HEK293 (cell line): Measurements from ENCODE around the gene OSCP1.

ENCODE experiments used
- CTCF ChIA-PET: fragments of 350-600 bp; formaldehyde crosslinking; extraction: SDS; loops from one replicate; lab custom pipeline; 2021; ENCODE audit warnings: antibody characterized with exemption; lab: Yijun Ruan, JAX
- POLR2A ChIA-PET: fragments of 300-600 bp; formaldehyde crosslinking; extraction: SDS; loops from one replicate; lab custom pipeline; 2020; ENCODE audit warnings: antibody characterized with exemption, inconsistent platforms; lab: Yijun Ruan, JAX
- H3K27ac ChIP-seq: fragments of 200-500 bp; sonication (Bioruptor generic); 2 replicates; pipeline ENCODE4 v1.5.1; 2014; ENCODE audit warnings: low read depth, low read length, control low read depth, inconsistent platforms; ENCODE audit errors: extremely low read depth
- H3K36me3 ChIP-seq, 2 experiments: fragments of 200-500 bp in 1 of 2; sonication (Bioruptor generic) in 1 of 2; 1 replicate in 1 of 2; 2 replicates in 1 of 2; pipeline ENCODE4 v1.5.1; 2014 to 2017; ENCODE audit warnings: inconsistent platforms in 2 of 2, low read length in 2 of 2; ENCODE audit not compliant: control insufficient read depth in 2 of 2, insufficient read depth in 1 of 2
- H3K4me1 ChIP-seq: fragments of 200-500 bp; sonication (Bioruptor generic); 2 replicates; pipeline ENCODE4 v1.5.1; 2014; ENCODE audit warnings: mild to moderate bottlenecking, low read length, inconsistent platforms; ENCODE audit not compliant: control insufficient read depth, insufficient read depth
- H3K4me3 ChIP-seq: 2 replicates; pipeline ENCODE4 v1.5.1; 2011; ENCODE audit warnings: low read depth, mild to moderate bottlenecking, control low read depth, low read length, moderate library complexity
- H3K9me3 ChIP-seq: fragments of 200-500 bp; sonication (Bioruptor generic); 2 replicates; pipeline ENCODE4 v1.5.1; 2014; ENCODE audit warnings: low read depth, low read length, inconsistent platforms; ENCODE audit not compliant: control insufficient read depth, insufficient read depth
- GFI1B ChIP-seq: fragments of 450-650 bp; formaldehyde crosslinking; IDR thresholded peaks from 2 replicates; pipeline ENCODE4 v1.5.1; 2016; ENCODE audit warnings: missing biosample characterization, missing genetic modification characterization
- OSR2 ChIP-seq: fragments of 450-650 bp; formaldehyde crosslinking; IDR thresholded peaks from 2 replicates; pipeline ENCODE4 v1.5.1; 2016; ENCODE audit warnings: missing biosample characterization, missing genetic modification characterization
- RBAK ChIP-seq: fragments of 450-650 bp; formaldehyde crosslinking; IDR thresholded peaks from 2 replicates; pipeline ENCODE4 v1.5.1; 2016; ENCODE audit warnings: missing biosample characterization, missing genetic modification characterization
- REST ChIP-seq: fragments of 450-650 bp; formaldehyde crosslinking; IDR thresholded peaks from 2 replicates; pipeline ENCODE4 v1.5.1; 2016; ENCODE audit warnings: missing biosample characterization, missing genetic modification characterization
- TRIM28 ChIP-seq: IDR thresholded peaks from 2 replicates; pipeline ENCODE4 v1.6.1; 2011; ENCODE audit warnings: low read length, control low read depth, borderline replicate concordance
- WT1 ChIP-seq: fragments of 450-650 bp; formaldehyde crosslinking; IDR thresholded peaks from 2 replicates; pipeline ENCODE4 v1.5.1; 2016; ENCODE audit warnings: missing biosample characterization, missing genetic modification characterization
- ZBTB20 ChIP-seq: fragments of 450-650 bp; formaldehyde crosslinking; IDR thresholded peaks from 2 replicates; pipeline ENCODE4 v1.5.1; 2016; ENCODE audit warnings: missing biosample characterization, missing genetic modification characterization
- ZBTB48 ChIP-seq: fragments of 450-650 bp; formaldehyde crosslinking; IDR thresholded peaks from 2 replicates; pipeline ENCODE4 v1.5.1; 2016; ENCODE audit warnings: missing biosample characterization, missing genetic modification characterization
- ZFHX2 ChIP-seq: fragments of 450-650 bp; formaldehyde crosslinking; conservative IDR thresholded peaks from 2 replicates; pipeline ENCODE4 v1.5.1; 2016; ENCODE audit warnings: missing biosample characterization, missing genetic modification characterization
- ZNF157 ChIP-seq: fragments of 450-650 bp; formaldehyde crosslinking; IDR thresholded peaks from 2 replicates; pipeline ENCODE4 v1.5.1; 2016; ENCODE audit warnings: missing biosample characterization, missing genetic modification characterization
- ZNF175 ChIP-seq: fragments of 450-650 bp; formaldehyde crosslinking; IDR thresholded peaks from 2 replicates; pipeline ENCODE4 v1.5.1; 2016; ENCODE audit warnings: missing biosample characterization, missing genetic modification characterization
- ZNF19 ChIP-seq: fragments of 450-650 bp; formaldehyde crosslinking; IDR thresholded peaks from 2 replicates; pipeline ENCODE4; 2016; ENCODE audit warnings: missing biosample characterization, missing genetic modification characterization, low read depth
- ZNF266 ChIP-seq: fragments of 450-650 bp; formaldehyde crosslinking; IDR thresholded peaks from 2 replicates; pipeline ENCODE4 v1.5.1; 2016; ENCODE audit warnings: missing biosample characterization, missing genetic modification characterization, low read depth
- ZNF354C ChIP-seq: fragments of 450-650 bp; formaldehyde crosslinking; IDR thresholded peaks from 2 replicates; pipeline ENCODE4 v1.5.1; 2016; ENCODE audit warnings: missing biosample characterization, missing genetic modification characterization, low read depth, borderline replicate concordance
- ZNF391 ChIP-seq: fragments of 450-650 bp; formaldehyde crosslinking; IDR thresholded peaks from 2 replicates; pipeline ENCODE4 v1.5.1; 2016; ENCODE audit warnings: low read depth, missing biosample characterization, missing genetic modification characterization, borderline replicate concordance
- ZNF426 ChIP-seq: fragments of 450-650 bp; formaldehyde crosslinking; IDR thresholded peaks from 2 replicates; pipeline ENCODE4 v1.5.1; 2017; ENCODE audit warnings: missing biosample characterization, missing genetic modification characterization, mild to moderate bottlenecking, inconsistent platforms, moderate library complexity
- ZNF521 ChIP-seq: fragments of 450-650 bp; formaldehyde crosslinking; IDR thresholded peaks from 2 replicates; pipeline ENCODE4 v1.5.1; 2017; ENCODE audit warnings: missing biosample characterization, mild to moderate bottlenecking, missing genetic modification characterization
- ZNF610 ChIP-seq: fragments of 450-650 bp; formaldehyde crosslinking; IDR thresholded peaks from 2 replicates; pipeline ENCODE4 v1.5.1; 2016; ENCODE audit warnings: missing biosample characterization, missing genetic modification characterization, borderline replicate concordance
- ZNF768 ChIP-seq: fragments of 450-650 bp; formaldehyde crosslinking; IDR thresholded peaks from 2 replicates; pipeline ENCODE4 v1.5.1; 2018; ENCODE audit warnings: missing biosample characterization, mild to moderate bottlenecking, missing genetic modification characterization
- ZNF777 ChIP-seq: fragments of 450-650 bp; formaldehyde crosslinking; IDR thresholded peaks from 2 replicates; pipeline ENCODE4 v1.5.1; 2017; ENCODE audit warnings: missing biosample characterization, missing genetic modification characterization, borderline replicate concordance

Gene OSCP1

DNA sequence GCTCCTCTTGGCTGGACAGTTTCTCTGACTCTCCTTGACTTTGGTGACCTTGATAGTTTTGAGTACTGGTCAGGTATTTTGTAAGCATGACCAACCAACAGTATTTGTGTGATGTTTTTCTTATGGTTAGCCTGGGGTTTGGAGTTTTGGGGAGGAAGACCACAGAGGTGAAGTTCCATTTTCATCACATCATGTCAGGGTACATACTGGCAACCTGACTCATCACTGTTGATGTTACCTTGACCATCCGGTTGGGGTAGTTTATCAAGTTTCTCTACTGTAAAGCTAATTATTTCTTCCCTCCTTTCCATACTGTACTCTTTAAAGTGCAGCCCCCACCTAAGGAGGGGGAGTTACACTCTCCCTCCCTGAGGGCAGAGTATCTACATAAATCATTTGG lies 13.4 kb downstream of the OSCP1 start (continued):
- TF ChIP-seq ZNF157 (tag by site-specific recombination), result no peak
- no peak for TF ChIP-seq WT1 (tag by site-specific recombination)
- TF ChIP-seq ZNF19, result no peak
- no peak for TF ChIP-seq ZNF266
- no peak for TF ChIP-seq ZBTB20 (tag by site-specific recombination)

DNA sequence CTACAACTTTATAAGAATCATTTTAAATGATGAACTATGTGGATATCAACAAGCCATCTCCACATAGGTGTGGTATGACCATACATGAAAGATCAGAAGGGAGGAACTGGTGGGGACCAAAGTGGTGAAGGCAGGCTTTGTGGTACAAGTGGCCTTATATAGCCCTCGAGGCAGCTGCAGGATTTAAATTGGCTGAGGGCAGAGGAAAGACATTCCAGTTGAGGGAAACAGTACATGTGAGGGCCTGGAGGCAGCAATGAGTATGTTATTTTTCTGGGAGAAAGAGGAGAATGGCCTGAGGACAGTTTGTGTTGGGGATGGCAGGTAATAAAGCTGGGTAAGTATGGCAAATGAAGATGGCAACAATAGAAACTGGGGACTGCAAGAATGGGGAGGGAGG lies 17.1 kb downstream of the OSCP1 start:
- no peak for TF ChIP-seq ZNF777 (tag by site-specific recombination)
- Histone ChIP-seq H3K4me1 (no peaks in the 10 kb centered on the region), H3K9me3 (no peaks in the 10 kb centered on the region), H3K4me3 (no peak overlapping the region), H3K36me3 (peaks cover 0 to 44% of the 10 kb centered on the region in 2 experiments; a peak in 2 of 3 replicates), H3K27ac (no peak overlapping the region)
- POLR2A ChIA-PET, result no interaction called here
- CTCF ChIA-PET, result interaction anchor here (0.9 to 1.9 kb wide), 3 partner anchors 17 to 90 kb away, joined by 3 to 6 read pairs (median 4); partner anchors contain the start of gene OSCP1

GRCh38 chr1:36432616-36433015 lies 17.6 kb downstream of the OSCP1 start:
- Histone ChIP-seq H3K36me3 (peaks cover 0 to 42% of the 10 kb centered on the region in 2 experiments; a peak in 2 of 3 replicates), H3K4me1 (no peaks in the 10 kb centered on the region), H3K9me3 (no peaks in the 10 kb centered on the region), H3K27ac (no peak overlapping the region), H3K4me3 (no peak overlapping the region)
- POLR2A ChIA-PET, result no interaction called here
- CTCF ChIA-PET, result interaction anchor here (0.7 kb wide), 1 partner anchor 23 kb away, joined by 3 read pairs; no protein-coding TSS in a partner anchor
- TF ChIP-seq ZNF610 (no peak), ZNF426 (tag by site-specific recombination) (no peak), RBAK (tag by site-specific recombination) (no peak)

DNA sequence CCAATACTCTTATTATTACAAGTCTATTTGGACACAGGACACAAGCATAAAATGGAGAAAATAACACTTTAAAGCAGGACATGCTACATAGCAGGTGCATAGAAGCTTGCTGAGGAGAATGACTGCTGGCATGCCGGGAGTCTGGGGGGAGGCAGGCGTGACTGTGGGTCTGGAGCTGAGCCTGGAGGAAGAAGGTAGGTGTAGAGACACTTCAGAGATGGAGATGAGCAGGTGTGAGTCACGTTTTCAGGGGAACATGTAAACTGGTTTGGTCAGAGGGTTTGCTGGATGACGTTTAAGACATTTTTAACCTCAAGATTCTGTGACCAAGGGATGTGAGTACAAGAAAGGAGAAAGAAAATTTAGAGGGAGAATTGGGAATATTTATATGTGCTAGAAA lies 24.5 kb downstream of the OSCP1 start:
- no peak for TF ChIP-seq ZNF175
- TF ChIP-seq ZFHX2, result no peak
- TF ChIP-seq TRIM28, result no peak
- TF ChIP-seq, all 188 proteins: peak for 0
- H3K27ac ChIP-seq, result no peak overlapping the region
- ChIA-PET CTCF (interaction anchor here (1.7 kb wide), 1 partner anchor 83 kb away, joined by 7 read pairs; no protein-coding TSS in a partner anchor), POLR2A (interaction anchor here (0.7 kb wide), 1 partner anchor 151 kb away, joined by 3 read pairs; no protein-coding TSS in a partner anchor)
- peaks cover 0 to 38% of the 10 kb centered on the region in 2 experiments; a peak in 2 of 3 replicates for H3K36me3 ChIP-seq
- no peaks in the 10 kb centered on the region for H3K9me3 ChIP-seq
- no peaks in the 10 kb centered on the region for H3K4me1 ChIP-seq
- H3K4me3 ChIP-seq, result no peak overlapping the region

- Histone ChIP-seq H3K27ac (no peak overlapping the region), H3K4me1 (no peaks in the 10 kb centered on the region), H3K4me3 (no peak overlapping the region), H3K9me3 (no peaks in the 10 kb centered on the region), H3K36me3 (peaks cover 0 to 42% of the 10 kb centered on the region in 2 experiments; a peak in 1 of 3 replicates)
- POLR2A ChIA-PET, result interaction anchor here (1.2 kb wide), 1 partner anchor 272 kb away, joined by 3 read pairs; the partner anchor contains the start of gene TRAPPC3
- CTCF ChIA-PET, result interaction anchor here (0.5 to 1.5 kb wide), 13 partner anchors 24 to 619 kb away, joined by 3 to 18 read pairs (median 3); no protein-coding TSS in a partner anchor
- TF ChIP-seq OSR2 (tag by site-specific recombination) (no peak), ZNF777 (tag by site-specific recombination) (no peak)
These were observed 28.6 kb downstream of the OSCP1 start for GRCh38 chr1:36421649-36422048.

DNA sequence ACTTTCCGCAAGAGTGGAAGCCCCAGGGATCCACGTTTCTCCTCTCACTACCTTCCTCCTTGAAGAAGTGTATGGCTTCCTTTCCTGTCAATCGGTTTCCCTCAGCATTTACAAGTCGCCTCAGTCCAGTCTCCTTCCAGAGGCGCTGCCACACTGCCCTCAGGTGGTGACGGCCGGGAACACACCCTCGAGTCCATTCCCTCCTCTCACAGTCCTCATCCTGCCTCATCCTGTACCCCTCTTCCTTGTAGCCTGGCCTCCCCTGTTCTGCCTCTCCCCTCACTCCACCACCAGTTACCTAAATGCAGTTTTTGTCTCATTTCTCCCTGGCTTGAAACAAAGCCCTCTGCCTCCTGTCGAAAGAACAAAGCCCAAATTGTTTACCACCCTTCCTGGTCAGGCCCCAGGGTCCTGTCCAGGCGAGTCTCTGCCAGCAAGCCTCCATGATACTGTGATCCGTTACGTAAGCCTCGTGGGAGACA lies 29.4 kb downstream of the OSCP1 start:
- peaks cover 0 to 42% of the 10 kb centered on the region in 2 experiments; a peak in 1 of 3 replicates for H3K36me3 ChIP-seq
- no peak overlapping the region for H3K4me3 ChIP-seq
- CTCF ChIA-PET, result interaction anchor here (0.5 to 1.6 kb wide), 14 partner anchors 8 to 680 kb away, joined by 3 to 18 read pairs (median 4); no protein-coding TSS in a partner anchor
- POLR2A ChIA-PET, result interaction anchor here (1.2 kb wide), 1 partner anchor 272 kb away, joined by 3 read pairs; the partner anchor contains the start of gene TRAPPC3
- no peaks in the 10 kb centered on the region for H3K4me1 ChIP-seq
- H3K9me3 ChIP-seq, result no peaks in the 10 kb centered on the region
- H3K27ac ChIP-seq, result no peak overlapping the region
- no peak for TF ChIP-seq ZNF521
- TF ChIP-seq ZFHX2, result no peak
- no peak for TF ChIP-seq ZNF426 (tag by site-specific recombination)
- TF ChIP-seq ZNF391 (tag by site-specific recombination), result peak; percentile 49; the same call in 1 of the 2 replicates
- TF ChIP-seq REST (tag by site-specific recombination), result no peak
- 0 out of 2 replicates have a peak, but pooled peaks have one; percentile 12 for TF ChIP-seq ZBTB48 (tag by site-specific recombination)
- no peak for TF ChIP-seq ZNF768
- no peak for TF ChIP-seq GFI1B (tag by site-specific recombination)
- TF ChIP-seq ZNF354C, result no peak
